Measurements from ENCODE around the gene CIB4. TPM values are rescaled to one million over a fixed set of nuclear protein-coding genes. Genes with fewer than 3 reads are reported as not detected.

CIB4 gene
- total and polyA plus RNA-seq, 2 of the 4 experiments (the other 2 are of a cell fraction) = not detected

DNA sequence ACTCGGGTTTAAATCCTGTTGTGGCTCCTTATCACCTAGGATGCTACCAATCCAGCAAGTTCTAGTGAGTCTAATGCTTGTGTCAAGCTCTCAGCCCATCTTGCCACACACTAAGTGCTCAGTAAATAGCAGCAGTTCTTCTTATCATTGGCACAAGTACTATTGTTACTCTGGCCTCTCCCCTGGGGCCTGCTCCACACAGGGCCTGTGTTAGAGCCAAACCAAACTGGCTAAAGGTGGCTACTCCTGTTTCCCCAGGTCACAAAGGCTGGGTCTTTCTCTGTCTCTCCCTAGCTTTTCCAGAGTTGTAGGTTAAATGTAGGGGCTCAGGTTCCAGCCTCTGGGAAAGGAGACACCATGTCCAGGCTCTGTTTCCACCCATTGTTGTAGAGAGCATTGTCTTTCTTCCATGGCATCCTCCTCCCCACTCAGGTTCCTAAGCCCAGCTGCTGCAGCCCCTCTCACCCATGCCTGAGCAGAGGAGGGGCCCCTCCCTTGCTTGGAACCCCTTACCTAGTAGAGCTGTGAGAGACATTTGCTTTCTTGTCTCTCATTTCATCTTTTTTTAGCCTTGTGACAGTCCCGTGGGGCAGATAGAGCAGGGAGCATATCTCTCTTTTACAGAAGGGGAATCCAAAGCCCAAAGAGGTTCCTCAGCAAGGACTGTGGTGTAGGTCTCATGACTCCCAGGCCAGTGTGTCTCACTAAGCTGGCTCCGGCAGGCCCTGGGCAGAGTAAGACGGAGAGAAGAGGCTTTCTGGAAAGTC is 106.9 kb downstream of the CIB4 start:
- dilution Hi-C loops (cut with HindIII; ENCODE audit: low sequenced_read_pairs, unreplicated experiment) = no loop called here
- H4K8ac ChIP-seq (ENCODE audit: low read depth in 2 of 2, low read length in 2 of 2) = no peak overlapping the region
- no peaks in the 10 kb centered on the region for H3K36me3 ChIP-seq (ENCODE audit: control insufficient read depth, insufficient read depth, low read length)
- intact Hi-C loops (cut with micrococcal nuclease) = no loop called here
- no peak overlapping the region for H2BK20ac ChIP-seq (ENCODE audit: low read depth, low read length)
- no peak overlapping the region for H2BK120ac ChIP-seq (ENCODE audit: low read depth, low read length)
- no peak overlapping the region for H2AK9ac ChIP-seq (replicated peaks; ENCODE audit: low read depth, low read length, poor library complexity)
- 67% methylated on average over 4 of the region's 4 CpGs; no CpG with 5 or more reads in 1 of the 2 experiments for WGBS, 2 experiments (ENCODE audit: extremely low coverage in 2 of 2, insufficient read length in 1 of 2)
- H4K91ac ChIP-seq (ENCODE audit: insufficient read depth, low read depth, low read length) = no peak overlapping the region
- H3K9me3 ChIP-seq (ENCODE audit: control insufficient read depth, insufficient read depth, low read length) = no peaks in the 10 kb centered on the region
- TF ChIP-seq MAZ (IDR thresholded peaks at IDR 0.05; ENCODE audit: borderline replicate concordance, low read depth, low read length) (no peak), RFX5 (IDR thresholded peaks at IDR 0.05; ENCODE audit: low read depth, low read length) (no peak), MAFK (IDR thresholded peaks at IDR 0.05; ENCODE audit: low read depth, low read length) (no peak), CHD1 (IDR thresholded peaks at IDR 0.05; ENCODE audit: low read depth, low read length) (no peak), CEBPB (IDR thresholded peaks at IDR 0.05; ENCODE audit: low read depth, low read length) (no peak), NFE2L2 (IDR thresholded peaks at IDR 0.05; ENCODE audit: low read depth, low read length) (no peak), MXI1 (IDR thresholded peaks at IDR 0.05; ENCODE audit: borderline replicate concordance, low read depth, low read length) (no peak), SMC3 (IDR thresholded peaks at IDR 0.05; ENCODE audit: low read depth, low read length) (no peak), FOS (IDR thresholded peaks at IDR 0.05; ENCODE audit: low read depth, low read length) (no peak), RAD21 (IDR thresholded peaks at IDR 0.05; ENCODE audit: low read length) (no peak), BHLHE40 (IDR thresholded peaks at IDR 0.05; ENCODE audit: low read depth, low read length) (no peak), RCOR1 (IDR thresholded peaks at IDR 0.05; ENCODE audit: insufficient replicate concordance, low read length) (no peak), POLR2A (IDR thresholded peaks at IDR 0.05; ENCODE audit: low read depth, low read length) (no peak)
- TF ChIP-seq, protein P1, sequence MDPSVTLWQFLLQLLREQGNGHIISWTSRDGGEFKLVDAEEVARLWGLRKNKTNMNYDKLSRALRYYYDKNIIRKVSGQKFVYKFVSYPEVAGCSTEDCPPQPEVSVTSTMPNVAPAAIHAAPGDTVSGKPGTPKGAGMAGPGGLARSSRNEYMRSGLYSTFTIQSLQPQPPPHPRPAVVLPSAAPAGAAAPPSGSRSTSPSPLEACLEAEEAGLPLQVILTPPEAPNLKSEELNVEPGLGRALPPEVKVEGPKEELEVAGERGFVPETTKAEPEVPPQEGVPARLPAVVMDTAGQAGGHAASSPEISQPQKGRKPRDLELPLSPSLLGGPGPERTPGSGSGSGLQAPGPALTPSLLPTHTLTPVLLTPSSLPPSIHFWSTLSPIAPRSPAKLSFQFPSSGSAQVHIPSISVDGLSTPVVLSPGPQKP (IDR thresholded peaks at IDR 0.05; ENCODE audit: borderline replicate concordance, low read depth, low read length) = no peak
- TF ChIP-seq, protein P2, sequence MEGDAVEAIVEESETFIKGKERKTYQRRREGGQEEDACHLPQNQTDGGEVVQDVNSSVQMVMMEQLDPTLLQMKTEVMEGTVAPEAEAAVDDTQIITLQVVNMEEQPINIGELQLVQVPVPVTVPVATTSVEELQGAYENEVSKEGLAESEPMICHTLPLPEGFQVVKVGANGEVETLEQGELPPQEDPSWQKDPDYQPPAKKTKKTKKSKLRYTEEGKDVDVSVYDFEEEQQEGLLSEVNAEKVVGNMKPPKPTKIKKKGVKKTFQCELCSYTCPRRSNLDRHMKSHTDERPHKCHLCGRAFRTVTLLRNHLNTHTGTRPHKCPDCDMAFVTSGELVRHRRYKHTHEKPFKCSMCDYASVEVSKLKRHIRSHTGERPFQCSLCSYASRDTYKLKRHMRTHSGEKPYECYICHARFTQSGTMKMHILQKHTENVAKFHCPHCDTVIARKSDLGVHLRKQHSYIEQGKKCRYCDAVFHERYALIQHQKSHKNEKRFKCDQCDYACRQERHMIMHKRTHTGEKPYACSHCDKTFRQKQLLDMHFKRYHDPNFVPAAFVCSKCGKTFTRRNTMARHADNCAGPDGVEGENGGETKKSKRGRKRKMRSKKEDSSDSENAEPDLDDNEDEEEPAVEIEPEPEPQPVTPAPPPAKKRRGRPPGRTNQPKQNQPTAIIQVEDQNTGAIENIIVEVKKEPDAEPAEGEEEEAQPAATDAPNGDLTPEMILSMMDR (conservative IDR thresholded peaks at IDR 0.05; ENCODE audit: low read depth, low read length) = no peak
- TF ChIP-seq, protein P3, sequence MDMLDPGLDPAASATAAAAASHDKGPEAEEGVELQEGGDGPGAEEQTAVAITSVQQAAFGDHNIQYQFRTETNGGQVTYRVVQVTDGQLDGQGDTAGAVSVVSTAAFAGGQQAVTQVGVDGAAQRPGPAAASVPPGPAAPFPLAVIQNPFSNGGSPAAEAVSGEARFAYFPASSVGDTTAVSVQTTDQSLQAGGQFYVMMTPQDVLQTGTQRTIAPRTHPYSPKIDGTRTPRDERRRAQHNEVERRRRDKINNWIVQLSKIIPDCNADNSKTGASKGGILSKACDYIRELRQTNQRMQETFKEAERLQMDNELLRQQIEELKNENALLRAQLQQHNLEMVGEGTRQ (IDR thresholded peaks at IDR 0.05; ENCODE audit: low read depth, low read length) = no peak
- H3K23ac ChIP-seq (ENCODE audit: low read depth, low read length) = no peak overlapping the region
- H3K27me3 ChIP-seq (ENCODE audit: control insufficient read depth, insufficient read depth, low read length) = peaks cover 49% of the 10 kb centered on the region
- H3K4ac ChIP-seq (ENCODE audit: low read depth, low read length) = no peak overlapping the region
- ChIA-PET POLR2A (ENCODE audit: unreplicated experiment) (no interaction called here), CTCF (interaction anchor here (0.5 kb wide), 1 partner anchor 137 kb away, joined by 3 read pairs; no protein-coding TSS in a partner anchor)
- no peak overlapping the region for H2BK15ac ChIP-seq (ENCODE audit: low read depth, low read length)
- DNase-seq (no peak), ATAC-seq (ENCODE audit: low read depth) (no peak)
- no peaks in the 10 kb centered on the region for H3K79me1 ChIP-seq (ENCODE audit: low read depth in 1 of 2, low read length in 2 of 2)
- no peak overlapping the region for H3K18ac ChIP-seq (ENCODE audit: low read depth, low read length)
- no peak overlapping the region for H3K14ac ChIP-seq (replicated peaks; ENCODE audit: low read depth, low read length)
- no peak overlapping the region for H4K5ac ChIP-seq (ENCODE audit: low read depth, low read length)
- no peak overlapping the region for H3K56ac ChIP-seq (ENCODE audit: extremely low read depth, insufficient read depth, low read length)
- H3K4me2 ChIP-seq (ENCODE audit: low read depth, low read length) = no peak overlapping the region
- H3K4me3 ChIP-seq (ENCODE audit: insufficient read depth, low read depth, low read length) = no peak overlapping the region
- no TSS peak for BruUV-seq (replicated peaks)
- no peaks in the 10 kb centered on the region for H3K4me1 ChIP-seq (ENCODE audit: control insufficient read depth, insufficient read depth, low read length)
- no peak overlapping the region for H2AFZ ChIP-seq (replicated peaks; ENCODE audit: low read length, poor library complexity)
- no peak overlapping the region for H2AK5ac ChIP-seq (ENCODE audit: low read depth, low read length)
- no peaks in the 10 kb centered on the region for H4K20me1 ChIP-seq (ENCODE audit: insufficient read depth, low read length)
- H3K9me1 ChIP-seq (ENCODE audit: insufficient read depth, low read length) = no peaks in the 10 kb centered on the region
- in situ Hi-C loops (cut with MboI; ENCODE audit: low sequenced_read_pairs) = no loop called here
- no peak overlapping the region for H3K27ac ChIP-seq (ENCODE audit: insufficient read depth, low read length)
- no peak overlapping the region for H3K9ac ChIP-seq (ENCODE audit: low read depth, low read length)
- H2BK5ac ChIP-seq (ENCODE audit: low read depth, low read length, poor library complexity, severe bottlenecking) = no peak overlapping the region

All from IMR-90 (cell line).